ENCODE data around the gene EIF3K.
"Not testable (repeated sequence)": the region's sequence is repeated elsewhere in the genome, so short reads cannot be mapped to it uniquely, and the experiment has no call there.

Gene EIF3K

GRCh38 chr19:38629568-38629967, 10.6 kb downstream of the EIF3K start:
- H3K23ac ChIP-seq (ENCODE audit: low read length) = no peak overlapping the region
- no peak overlapping the region for H4K8ac ChIP-seq (ENCODE audit: low read depth, low read length)
- H3K18ac ChIP-seq (ENCODE audit: low read length) = no peak overlapping the region
- no peak overlapping the region for H3K14ac ChIP-seq (ENCODE audit: low read length)
- H2AFZ ChIP-seq (ENCODE audit: insufficient read depth, low read length, poor library complexity) = no peak overlapping the region
- H3K79me1 ChIP-seq (ENCODE audit: low read length) = no peaks in the 10 kb centered on the region
- H3K4ac ChIP-seq (ENCODE audit: low read depth, low read length) = no peak overlapping the region
- H4K91ac ChIP-seq (ENCODE audit: low read depth, low read length) = no peak overlapping the region
- no peaks in the 10 kb centered on the region for H3K4me1 ChIP-seq (ENCODE audit: control insufficient read depth in 1 of 2, insufficient read depth in 2 of 2, low read length in 2 of 2)
- H2AK5ac ChIP-seq (ENCODE audit: low read length) = no peak overlapping the region
- no peak overlapping the region for H4K12ac ChIP-seq (ENCODE audit: low read depth, low read length)
- WGBS (ENCODE audit: extremely low coverage, insufficient coverage, insufficient read length) = no CpG with 5 or more reads among the region's 6 CpGs
- H3K79me2 ChIP-seq (ENCODE audit: control insufficient read depth, insufficient read depth, low read length, poor library complexity) = no peaks in the 10 kb centered on the region
- H2BK5ac ChIP-seq (ENCODE audit: low read depth, low read length, poor library complexity) = no peak overlapping the region
- no peak overlapping the region for H3K9ac ChIP-seq (ENCODE audit: low read length)
- H3K4me2 ChIP-seq (ENCODE audit: low read length) = no peak overlapping the region
- H2BK12ac ChIP-seq (ENCODE audit: low read length) = no peak overlapping the region
- no peak for DNase-seq
- H3K27me3 ChIP-seq (ENCODE audit: insufficient read depth, low read length) = no peaks in the 10 kb centered on the region
- peaks cover 55 to 61% of the 10 kb centered on the region in 2 experiments for H3K36me3 ChIP-seq (ENCODE audit: control insufficient read depth in 1 of 2, insufficient read depth in 2 of 2, low read length in 2 of 2)
- H3K4me3 ChIP-seq (ENCODE audit: low read depth, low read length) = no peak overlapping the region
- no peak overlapping the region for H2BK120ac ChIP-seq (ENCODE audit: insufficient read depth, low read length, poor library complexity)
- H3K9me3 ChIP-seq (ENCODE audit: insufficient read depth, low read depth, low read length) = peaks cover 2% of the 10 kb centered on the region
- no peak overlapping the region for H3K27ac ChIP-seq (ENCODE audit: low read depth, low read length)

DNA sequence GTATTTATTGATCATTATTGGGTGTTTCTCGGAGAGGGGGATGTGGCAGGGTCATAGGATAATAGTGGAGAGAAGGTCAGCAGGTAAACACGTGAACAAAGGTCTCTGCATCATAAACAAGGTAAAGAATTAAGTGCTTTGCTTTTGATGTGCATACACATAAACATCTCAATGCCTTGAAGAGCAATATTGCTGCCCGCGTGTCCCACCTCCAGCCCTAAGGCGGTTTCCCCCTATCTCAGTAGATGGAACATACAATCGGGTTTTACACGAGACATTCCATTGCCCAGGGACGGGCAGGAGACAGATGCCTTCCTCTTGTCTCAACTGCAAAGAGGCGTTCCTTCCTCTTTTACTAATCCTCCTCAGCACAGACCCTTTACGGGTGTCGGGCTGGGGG, 12.3 kb downstream of the EIF3K start:
- H3K27ac ChIP-seq (ENCODE audit: low read depth, low read length); H2AK5ac ChIP-seq (ENCODE audit: low read length); H3K79me1 ChIP-seq (ENCODE audit: low read length); H3K4ac ChIP-seq (ENCODE audit: low read depth, low read length); H3K18ac ChIP-seq (ENCODE audit: low read length); H3K4me2 ChIP-seq (ENCODE audit: low read length); H2BK5ac ChIP-seq (ENCODE audit: low read depth, low read length, poor library complexity); H4K12ac ChIP-seq (ENCODE audit: low read depth, low read length); H3K9me3 ChIP-seq (ENCODE audit: insufficient read depth, low read depth, low read length); H3K79me2 ChIP-seq (ENCODE audit: control insufficient read depth, insufficient read depth, low read length, poor library complexity); H2AFZ ChIP-seq (ENCODE audit: insufficient read depth, low read length, poor library complexity); H4K8ac ChIP-seq (ENCODE audit: low read depth, low read length); H3K27me3 ChIP-seq (ENCODE audit: insufficient read depth, low read length); H3K4me1 ChIP-seq (ENCODE audit: control insufficient read depth in 1 of 2, insufficient read depth in 2 of 2, low read length in 2 of 2); H3K4me3 ChIP-seq (ENCODE audit: low read depth, low read length); H2BK120ac ChIP-seq (ENCODE audit: insufficient read depth, low read length, poor library complexity); H3K9ac ChIP-seq (ENCODE audit: low read length); H3K23ac ChIP-seq (ENCODE audit: low read length); DNase-seq; H4K91ac ChIP-seq (ENCODE audit: low read depth, low read length); H3K14ac ChIP-seq (ENCODE audit: low read length); H2BK12ac ChIP-seq (ENCODE audit: low read length): not testable (repeated sequence)
- H3K36me3 ChIP-seq (ENCODE audit: control insufficient read depth in 1 of 2, insufficient read depth in 2 of 2, low read length in 2 of 2) = peaks cover 51 to 56% of the 10 kb centered on the region in 2 experiments
- WGBS (ENCODE audit: extremely low coverage, insufficient coverage, insufficient read length) = no CpG with 5 or more reads among the region's 11 CpGs

GRCh38 chr19:38631811-38632475, 13.0 kb downstream of the EIF3K start:
- H3K79me1 ChIP-seq (ENCODE audit: low read length); H3K27ac ChIP-seq (ENCODE audit: low read depth, low read length); H3K4ac ChIP-seq (ENCODE audit: low read depth, low read length); H4K12ac ChIP-seq (ENCODE audit: low read depth, low read length); H2AFZ ChIP-seq (ENCODE audit: insufficient read depth, low read length, poor library complexity); H2BK5ac ChIP-seq (ENCODE audit: low read depth, low read length, poor library complexity); H3K79me2 ChIP-seq (ENCODE audit: control insufficient read depth, insufficient read depth, low read length, poor library complexity); H3K27me3 ChIP-seq (ENCODE audit: insufficient read depth, low read length); H2BK12ac ChIP-seq (ENCODE audit: low read length); H3K9me3 ChIP-seq (ENCODE audit: insufficient read depth, low read depth, low read length); H2BK120ac ChIP-seq (ENCODE audit: insufficient read depth, low read length, poor library complexity); H3K18ac ChIP-seq (ENCODE audit: low read length); H3K9ac ChIP-seq (ENCODE audit: low read length); DNase-seq; H3K4me3 ChIP-seq (ENCODE audit: low read depth, low read length); H3K23ac ChIP-seq (ENCODE audit: low read length); H4K91ac ChIP-seq (ENCODE audit: low read depth, low read length); H2AK5ac ChIP-seq (ENCODE audit: low read length); H4K8ac ChIP-seq (ENCODE audit: low read depth, low read length); H3K14ac ChIP-seq (ENCODE audit: low read length); H3K4me2 ChIP-seq (ENCODE audit: low read length): not testable (repeated sequence)
- no CpG with 5 or more reads among the region's 7 CpGs for WGBS (ENCODE audit: extremely low coverage, insufficient coverage, insufficient read length)
- Histone ChIP-seq H3K36me3 (ENCODE audit: control insufficient read depth in 1 of 2, insufficient read depth in 2 of 2, low read length in 2 of 2) (peaks cover 47 to 50% of the 10 kb centered on the region in 2 experiments), H3K4me1 (ENCODE audit: control insufficient read depth in 1 of 2, insufficient read depth in 2 of 2, low read length in 2 of 2) (peaks cover 7 to 11% of the 10 kb centered on the region in 2 experiments)

- no peak overlapping the region for H3K18ac ChIP-seq (ENCODE audit: low read length)
- H3K36me3 ChIP-seq (ENCODE audit: control insufficient read depth in 1 of 2, insufficient read depth in 2 of 2, low read length in 2 of 2) = peaks cover 40 to 44% of the 10 kb centered on the region in 2 experiments
- no peak overlapping the region for H4K91ac ChIP-seq (ENCODE audit: low read depth, low read length)
- H4K8ac ChIP-seq (ENCODE audit: low read depth, low read length) = no peak overlapping the region
- no peak overlapping the region for H3K23ac ChIP-seq (ENCODE audit: low read length)
- H2BK12ac ChIP-seq (ENCODE audit: low read length) = no peak overlapping the region
- H4K12ac ChIP-seq (ENCODE audit: low read depth, low read length) = no peak overlapping the region
- H3K27me3 ChIP-seq (ENCODE audit: insufficient read depth, low read length) = no peaks in the 10 kb centered on the region
- H3K27ac ChIP-seq (ENCODE audit: low read depth, low read length) = no peak overlapping the region
- H3K4me2 ChIP-seq (ENCODE audit: low read length) = no peak overlapping the region
- H3K4ac ChIP-seq (ENCODE audit: low read depth, low read length) = no peak overlapping the region
- no peak overlapping the region for H2BK120ac ChIP-seq (ENCODE audit: insufficient read depth, low read length, poor library complexity)
- H3K14ac ChIP-seq (ENCODE audit: low read length) = no peak overlapping the region
- H3K79me1 ChIP-seq (ENCODE audit: low read length) = peaks cover 5% of the 10 kb centered on the region
- no peak for DNase-seq
- no peak overlapping the region for H2AFZ ChIP-seq (ENCODE audit: insufficient read depth, low read length, poor library complexity)
- H3K4me1 ChIP-seq (ENCODE audit: control insufficient read depth in 1 of 2, insufficient read depth in 2 of 2, low read length in 2 of 2) = peaks cover 10 to 14% of the 10 kb centered on the region in 2 experiments
- no peak overlapping the region for H2AK5ac ChIP-seq (ENCODE audit: low read length)
- H3K4me3 ChIP-seq (ENCODE audit: low read depth, low read length) = no peak overlapping the region
- no peaks in the 10 kb centered on the region for H3K79me2 ChIP-seq (ENCODE audit: control insufficient read depth, insufficient read depth, low read length, poor library complexity)
- H3K9me3 ChIP-seq (ENCODE audit: insufficient read depth, low read depth, low read length) = no peaks in the 10 kb centered on the region
- H3K9ac ChIP-seq (ENCODE audit: low read length) = no peak overlapping the region
- no peak overlapping the region for H2BK5ac ChIP-seq (ENCODE audit: low read depth, low read length, poor library complexity)
- WGBS (ENCODE audit: extremely low coverage, insufficient coverage, insufficient read length) = no CpG with 5 or more reads among the region's 16 CpGs
These were observed 13.7 kb downstream of the EIF3K start for GRCh38 chr19:38632476-38633213.

Measured in trophoblast cell (in vitro differentiated cells and primary cell).